ENCODE data around the gene GRIK1.

DNA sequence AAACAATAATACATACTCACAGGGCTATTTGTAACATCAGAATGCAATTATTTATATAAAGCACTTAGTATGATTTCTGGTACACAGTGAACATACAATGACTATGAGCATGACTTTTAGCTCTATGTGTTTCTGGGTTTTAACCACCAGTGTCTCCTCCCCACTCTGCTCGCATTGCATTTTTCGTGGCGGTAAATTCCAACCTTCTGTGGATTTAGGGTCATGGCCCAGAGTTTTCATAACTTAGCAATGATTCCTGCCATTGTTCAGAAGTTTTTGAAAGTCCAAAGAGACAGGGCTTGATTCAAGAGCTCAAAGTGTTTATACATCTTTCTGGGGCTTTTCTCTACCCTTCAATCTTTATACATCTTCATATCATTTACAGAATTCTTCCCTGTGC, 449.8 kb downstream of the GRIK1 start:
- TF ChIP-seq, protein P1, sequence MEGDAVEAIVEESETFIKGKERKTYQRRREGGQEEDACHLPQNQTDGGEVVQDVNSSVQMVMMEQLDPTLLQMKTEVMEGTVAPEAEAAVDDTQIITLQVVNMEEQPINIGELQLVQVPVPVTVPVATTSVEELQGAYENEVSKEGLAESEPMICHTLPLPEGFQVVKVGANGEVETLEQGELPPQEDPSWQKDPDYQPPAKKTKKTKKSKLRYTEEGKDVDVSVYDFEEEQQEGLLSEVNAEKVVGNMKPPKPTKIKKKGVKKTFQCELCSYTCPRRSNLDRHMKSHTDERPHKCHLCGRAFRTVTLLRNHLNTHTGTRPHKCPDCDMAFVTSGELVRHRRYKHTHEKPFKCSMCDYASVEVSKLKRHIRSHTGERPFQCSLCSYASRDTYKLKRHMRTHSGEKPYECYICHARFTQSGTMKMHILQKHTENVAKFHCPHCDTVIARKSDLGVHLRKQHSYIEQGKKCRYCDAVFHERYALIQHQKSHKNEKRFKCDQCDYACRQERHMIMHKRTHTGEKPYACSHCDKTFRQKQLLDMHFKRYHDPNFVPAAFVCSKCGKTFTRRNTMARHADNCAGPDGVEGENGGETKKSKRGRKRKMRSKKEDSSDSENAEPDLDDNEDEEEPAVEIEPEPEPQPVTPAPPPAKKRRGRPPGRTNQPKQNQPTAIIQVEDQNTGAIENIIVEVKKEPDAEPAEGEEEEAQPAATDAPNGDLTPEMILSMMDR (conservative IDR thresholded peaks at IDR 0.05): no peak
- TF ChIP-seq ZFX (IDR thresholded peaks at IDR 0.05): no peak

Measured in C4-2B (cell line).